HG02763 (cell line): ENCODE data around the gene CDYL2.

Source experiments
- ATAC-seq: cut with Tn5 transposase; IDR thresholded peaks from one replicate; pipeline ENCODE4 v1.9.1; 2021; ENCODE audit warnings: mild to moderate bottlenecking, moderate library complexity; ENCODE audit not compliant: unreplicated experiment

The CDYL2 gene

GRCh38 chr16:80639636-80640035, 164.8 kb downstream of the CDYL2 start:
- no peak for ATAC-seq

GRCh38 chr16:80637621-80638020, 166.8 kb downstream of the CDYL2 start:
- no peak for ATAC-seq

GRCh38 chr16:80631581-80631980, 172.8 kb downstream of the CDYL2 start:
- no peak for ATAC-seq

- ATAC-seq: no peak
These were observed 176.1 kb downstream of the CDYL2 start for GRCh38 chr16:80628254-80628653.

- no peak for ATAC-seq
These were observed 177.3 kb downstream of the CDYL2 start for GRCh38 chr16:80627108-80627507.

GRCh38 chr16:80623376-80623775, 181.0 kb downstream of the CDYL2 start:
- no peak for ATAC-seq

GRCh38 chr16:80622007-80622406, 182.4 kb downstream of the CDYL2 start:
- ATAC-seq: no peak

- no peak for ATAC-seq
These were observed 183.4 kb downstream of the CDYL2 start for GRCh38 chr16:80620736-80621605.

GRCh38 chr16:80619824-80620223, 184.6 kb downstream of the CDYL2 start:
- no peak for ATAC-seq

GRCh38 chr16:80618862-80619648, 185.3 kb downstream of the CDYL2 start:
- ATAC-seq: no peak

GRCh38 chr16:80616362-80616761, 188.0 kb downstream of the CDYL2 start:
- no peak for ATAC-seq

GRCh38 chr16:80615735-80616134, 188.7 kb downstream of the CDYL2 start:
- ATAC-seq: no peak

GRCh38 chr16:80614908-80615671, 189.3 kb downstream of the CDYL2 start:
- no peak for ATAC-seq

GRCh38 chr16:80612461-80613017, 191.9 kb downstream of the CDYL2 start:
- no peak for ATAC-seq

- no peak for ATAC-seq
These were observed 192.5 kb downstream of the CDYL2 start for GRCh38 chr16:80611930-80612327.

- no peak for ATAC-seq
These were observed 193.0 kb downstream of the CDYL2 start for GRCh38 chr16:80611171-80611929.

GRCh38 chr16:80610481-80611156, 193.8 kb downstream of the CDYL2 start:
- no peak for ATAC-seq

GRCh38 chr16:80608946-80609345, 195.5 kb downstream of the CDYL2 start:
- no peak for ATAC-seq

- no peak for ATAC-seq
These were observed 197.2 kb downstream of the CDYL2 start for GRCh38 chr16:80607204-80607603.
